Endothelial cell of umbilical vein (primary cell): ENCODE measurements around the gene PAFAH2. TPM values are rescaled to one million over a fixed set of nuclear protein-coding genes. Genes with fewer than 3 reads are reported as not detected.

Experiments
- BruUV-seq: library from RNA; stranded (reverse); fragments of 400-500 nt; replicated peaks from 2 replicates; lab custom pipeline; 2021; lab: Mats Ljungman, UMichigan
- CTCF ChIA-PET: fragments of 300-600, 350-600 bp; sonication (Branson Sonifier 250); formaldehyde crosslinking; loops from one replicate; lab custom pipeline; 2021; ENCODE audit warnings: antibody characterized with exemption, inconsistent platforms; lab: Charles Lee
- POLR2A ChIA-PET: fragments of 300-600, 350-600 bp; sonication (Branson Sonifier 250); formaldehyde crosslinking; loops from one replicate; lab custom pipeline; 2021; ENCODE audit warnings: antibody characterized with exemption, inconsistent platforms; lab: Charles Lee
- DNase-seq: peaks from one replicate; pipeline ENCODE4 v3.0.0-alpha.2; 2011; ENCODE audit warnings: low read depth, low spot score
- FAIRE-seq: peaks from 2 replicates; lab custom pipeline; 2011; peaks lifted over from hg19 to GRCh38; lab: Jason Lieb, UNC
- H2AFZ ChIP-seq: 2 replicates; pipeline ENCODE4 v1.6.0; 2012; ENCODE audit warnings: low read depth, low read length, control low read depth, inconsistent platforms
- H3K27ac ChIP-seq: 2 replicates; pipeline ENCODE4 v1.5.1; 2011; ENCODE audit warnings: low read depth, mild to moderate bottlenecking, control low read depth, low read length, moderate library complexity; ENCODE audit not compliant: insufficient read depth
- H3K27me3 ChIP-seq, 2 experiments: 2 replicates each; pipeline versions ENCODE4 v1.6.0 to v1.6.1; 2011; ENCODE audit warnings: low read length in 2 of 2, mixed read lengths in 1 of 2; ENCODE audit not compliant: control insufficient read depth in 2 of 2, insufficient read depth in 2 of 2
- H3K36me3 ChIP-seq, 2 experiments: 2 replicates in 1 of 2; 3 replicates in 1 of 2; pipeline ENCODE4 v1.5.1; 2011; ENCODE audit warnings: low read length in 2 of 2, mild to moderate bottlenecking in 1 of 2, moderate library complexity in 1 of 2; ENCODE audit not compliant: control insufficient read depth in 2 of 2, insufficient read depth in 2 of 2; ENCODE audit errors: extremely low read depth in 1 of 2
- H3K4me1 ChIP-seq: 3 replicates; pipeline ENCODE4 v1.5.1; 2011; ENCODE audit warnings: mild to moderate bottlenecking, low read length; ENCODE audit not compliant: control insufficient read depth, insufficient read depth; ENCODE audit errors: extremely low read depth
- H3K4me2 ChIP-seq: 2 replicates; pipeline ENCODE4 v1.6.1; 2011; ENCODE audit warnings: low read length, control low read depth, mixed read lengths; ENCODE audit not compliant: insufficient read depth
- H3K4me3 ChIP-seq, 3 experiments: fragments of 200-600 bp in 1 of 3; sonication (generic), shearing (Covaris generic) in 1 of 3; replicated peaks in 1 of 3; 2 replicates each; pipeline ENCODE4 v1.5.1; 2011 to 2016; ENCODE audit warnings: control low read depth in 3 of 3, low read length in 3 of 3, mild to moderate bottlenecking in 2 of 3, inconsistent platforms in 1 of 3, low read depth in 1 of 3, moderate library complexity in 1 of 3; ENCODE audit not compliant: insufficient read depth in 1 of 3
- H3K79me2 ChIP-seq: 2 replicates; pipeline ENCODE4 v1.6.0; 2012; ENCODE audit warnings: low read length, inconsistent platforms; ENCODE audit not compliant: control insufficient read depth, insufficient read depth
- H3K9ac ChIP-seq: replicated peaks from 2 replicates; pipeline ENCODE3; 2011; ENCODE audit warnings: low read length, control low read depth; ENCODE audit not compliant: insufficient read depth; ENCODE audit errors: extremely low read depth
- H3K9me1 ChIP-seq: replicated peaks from 3 replicates; pipeline ENCODE4 v1.6.0; 2011; ENCODE audit warnings: mild to moderate bottlenecking, low read length; ENCODE audit not compliant: control insufficient read depth, insufficient read depth; ENCODE audit errors: extremely low read depth
- H3K9me3 ChIP-seq: replicated peaks from 2 replicates; pipeline ENCODE4 v1.5.1; 2012; ENCODE audit warnings: low read length, inconsistent platforms; ENCODE audit not compliant: control insufficient read depth, insufficient read depth
- H4K20me1 ChIP-seq: replicated peaks from 2 replicates; pipeline ENCODE3; 2011; ENCODE audit warnings: mild to moderate bottlenecking, low read length; ENCODE audit not compliant: control insufficient read depth, insufficient read depth; ENCODE audit errors: extremely low read depth
- EZH2 ChIP-seq: IDR thresholded peaks from 2 replicates; pipeline ENCODE4 v1.6.1; 2012; ENCODE audit warnings: borderline replicate concordance, low read depth, mild to moderate bottlenecking, moderate library complexity, low read length, inconsistent platforms; ENCODE audit not compliant: severe bottlenecking
- FOS ChIP-seq: IDR thresholded peaks from 2 replicates; pipeline ENCODE4 v1.6.1; 2011; ENCODE audit warnings: mild to moderate bottlenecking, low read length, moderate library complexity, borderline replicate concordance; ENCODE audit not compliant: insufficient read depth
- JUN ChIP-seq: IDR thresholded peaks from 2 replicates; pipeline ENCODE4 v1.6.1; 2011; ENCODE audit warnings: borderline replicate concordance, low read depth; ENCODE audit not compliant: insufficient read length, insufficient read depth
- MAX ChIP-seq: IDR thresholded peaks from 2 replicates; pipeline ENCODE4 v1.6.1; 2011; ENCODE audit not compliant: insufficient read depth, insufficient read length
- MYC ChIP-seq: IDR thresholded peaks from one replicate; pipeline ENCODE4 v1.6.1; 2011; ENCODE audit warnings: mild to moderate bottlenecking, low read depth, low read length
- POLR2A ChIP-seq: IDR thresholded peaks from 2 replicates; pipeline ENCODE4 v1.6.1; 2012; ENCODE audit warnings: low read depth, mild to moderate bottlenecking, control low read depth, low read length
- POLR2AphosphoS5 ChIP-seq: IDR thresholded peaks from 2 replicates; pipeline ENCODE4 v1.6.1; 2012; ENCODE audit warnings: low read depth, mild to moderate bottlenecking, control low read depth, low read length, moderate library complexity; ENCODE audit not compliant: insufficient read depth
- dilution Hi-C: fragments of 300-500 bp; cut with MboI; formaldehyde crosslinking; loops from one replicate; pipeline ENCODE4 v1.15.0; 2019; ENCODE audit warnings: low sequenced_read_pairs; ENCODE audit not compliant: extremely low pct_ligation_motif_present
- intact Hi-C: fragments of 100-400 bp; cut with micrococcal nuclease; formaldehyde crosslinking; loops from one replicate; pipeline ENCODE4 v1.10.0; 2022
- polyA plus RNA-seq, 4 experiments: library from polyadenylated mRNA; depleted of rRNA in 3 of 4; stranded (reverse) in 3 of 4; unstranded in 1 of 4; fragments of >200 nt; gene quantifications; 2 replicates each; pipeline versions ENCODE4 v1.2.1 to v1.2.3, GENCODE V29; 2011 to 2012; ENCODE audit warnings: missing spikeins in 1 of 4
- total RNA-seq: library from RNA; stranded (reverse); gene quantifications from 2 replicates; pipeline ENCODE4 v1.2.3, GENCODE V29; 2021
- TF ChIP-seq, protein P1 (sequence below), 2 donors: IDR thresholded peaks; 1 replicate in 1 of 2; 2 replicates in 1 of 2; pipeline ENCODE4 v1.5.1; 2011; ENCODE audit warnings: low read length in 2 of 2, mild to moderate bottlenecking in 2 of 2, moderate library complexity in 2 of 2, control low read depth in 1 of 2, inconsistent platforms in 1 of 2, low read depth in 1 of 2; ENCODE audit not compliant: insufficient read depth in 1 of 2; ENCODE audit errors: extremely low read depth in 1 of 2

Gene PAFAH2
- total and polyA plus RNA-seq, 2 donors (not counting 3 experiments of a cell fraction or from before 2014, with no cell fraction given) = 6.0 to 6.9 TPM

GRCh38 chr1:26034504-26035202 is 36.8 kb upstream of the PAFAH2 start:
- H2AFZ ChIP-seq = peak overlapping the region; percentile 99
- peaks cover 15% of the 10 kb centered on the region for H3K4me1 ChIP-seq
- POLR2A ChIA-PET = interaction anchor here (0.5 kb wide), 1 partner anchor 153 kb away, joined by 3 read pairs; no protein-coding TSS in a partner anchor
- no peak for DNase-seq
- H3K4me2 ChIP-seq = peak overlapping the region; percentile 90
- no peaks in the 10 kb centered on the region for H4K20me1 ChIP-seq
- TF ChIP-seq, protein P1, sequence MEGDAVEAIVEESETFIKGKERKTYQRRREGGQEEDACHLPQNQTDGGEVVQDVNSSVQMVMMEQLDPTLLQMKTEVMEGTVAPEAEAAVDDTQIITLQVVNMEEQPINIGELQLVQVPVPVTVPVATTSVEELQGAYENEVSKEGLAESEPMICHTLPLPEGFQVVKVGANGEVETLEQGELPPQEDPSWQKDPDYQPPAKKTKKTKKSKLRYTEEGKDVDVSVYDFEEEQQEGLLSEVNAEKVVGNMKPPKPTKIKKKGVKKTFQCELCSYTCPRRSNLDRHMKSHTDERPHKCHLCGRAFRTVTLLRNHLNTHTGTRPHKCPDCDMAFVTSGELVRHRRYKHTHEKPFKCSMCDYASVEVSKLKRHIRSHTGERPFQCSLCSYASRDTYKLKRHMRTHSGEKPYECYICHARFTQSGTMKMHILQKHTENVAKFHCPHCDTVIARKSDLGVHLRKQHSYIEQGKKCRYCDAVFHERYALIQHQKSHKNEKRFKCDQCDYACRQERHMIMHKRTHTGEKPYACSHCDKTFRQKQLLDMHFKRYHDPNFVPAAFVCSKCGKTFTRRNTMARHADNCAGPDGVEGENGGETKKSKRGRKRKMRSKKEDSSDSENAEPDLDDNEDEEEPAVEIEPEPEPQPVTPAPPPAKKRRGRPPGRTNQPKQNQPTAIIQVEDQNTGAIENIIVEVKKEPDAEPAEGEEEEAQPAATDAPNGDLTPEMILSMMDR (IDR thresholded peaks at IDR 0.05; ENCODE audit: extremely low read depth in 1 of 2, insufficient read depth in 1 of 2, low read depth in 1 of 2, low read length in 2 of 2) = no peak
- TF ChIP-seq MAX = no peak
- no peak for TF ChIP-seq POLR2A
- no peak for TF ChIP-seq JUN
- TF ChIP-seq FOS = no peak
- TF ChIP-seq MYC = no peak
- no peak for TF ChIP-seq EZH2
- no peak for TF ChIP-seq POLR2AphosphoS5
- H3K27me3 ChIP-seq = peaks cover 0 to 3% of the 10 kb centered on the region in 2 experiments
- peak overlapping the region; percentile 65 to 85 (median 81) for H3K4me3 ChIP-seq
- dilution Hi-C loops (no loop called here), intact Hi-C loops (loop anchor here (1.0 to 5.0 kb wide), 4 partner anchors 139 to 286 kb away; partner anchors contain the start of gene CEP85)
- H3K9me1 ChIP-seq = no peaks in the 10 kb centered on the region
- H3K27ac ChIP-seq = no peak overlapping the region
- peak; percentile 44 for FAIRE-seq
- no TSS peak for BruUV-seq
- H3K9me3 ChIP-seq = no peaks in the 10 kb centered on the region
- H3K36me3 ChIP-seq = no peaks in the 10 kb centered on the region
- CTCF ChIA-PET = interaction anchor here (0.7 to 4.3 kb wide), 15 partner anchors 9 to 382 kb away, joined by 3 to 151 read pairs (median 8); partner anchors contain the start of genes C1orf232, CEP85, EXTL1 and ZNF593
- H3K9ac ChIP-seq = no peak overlapping the region
- no peaks in the 10 kb centered on the region for H3K79me2 ChIP-seq
